Coronary artery (tissue), 2 donors: ENCODE data around the gene CRIP3.

Source experiments
- DNase-seq: peaks from one replicate; pipeline ENCODE4 v3.0.0-alpha.2; 2017; ENCODE audit warnings: low spot score
- H3K27ac ChIP-seq, 2 donors: fragments of 200-600 bp; sonication (generic); one replicate each; pipeline ENCODE4 v1.5.1; 2016 to 2019
- H3K4me3 ChIP-seq: fragments of 200-600 bp; sonication (generic); 2 replicates; pipeline ENCODE4 v1.5.1; 2016; ENCODE audit warnings: mild to moderate bottlenecking, moderate library complexity
- TF ChIP-seq, protein P1 (sequence below): fragments of 200-600 bp; sonication (generic); IDR thresholded peaks from one replicate; pipeline ENCODE4 v1.5.1; 2019; ENCODE audit warnings: antibody characterized with exemption

The CRIP3 gene

DNA sequence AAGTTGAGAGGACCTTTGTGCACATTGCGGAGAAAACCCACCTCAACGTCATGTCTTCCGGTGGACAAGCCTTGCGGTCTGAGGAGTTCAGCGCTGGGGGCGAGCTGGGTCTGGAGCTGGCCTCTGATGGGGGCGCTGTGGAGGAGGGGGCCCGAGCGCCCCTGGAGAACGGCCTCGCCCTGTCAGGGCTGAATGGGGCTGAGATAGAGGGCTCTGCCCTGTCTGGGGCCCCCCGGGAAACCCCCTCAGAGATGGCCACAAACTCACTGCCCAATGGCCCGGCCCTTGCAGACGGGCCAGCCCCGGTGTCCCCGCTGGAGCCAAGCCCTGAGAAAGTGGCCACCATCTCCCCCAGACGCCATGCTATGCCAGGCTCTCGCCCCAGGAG is 25.1 kb downstream of the CRIP3 start:
- no peak for DNase-seq
- H3K4me3 ChIP-seq = no peak overlapping the region
- TF ChIP-seq, protein P1, sequence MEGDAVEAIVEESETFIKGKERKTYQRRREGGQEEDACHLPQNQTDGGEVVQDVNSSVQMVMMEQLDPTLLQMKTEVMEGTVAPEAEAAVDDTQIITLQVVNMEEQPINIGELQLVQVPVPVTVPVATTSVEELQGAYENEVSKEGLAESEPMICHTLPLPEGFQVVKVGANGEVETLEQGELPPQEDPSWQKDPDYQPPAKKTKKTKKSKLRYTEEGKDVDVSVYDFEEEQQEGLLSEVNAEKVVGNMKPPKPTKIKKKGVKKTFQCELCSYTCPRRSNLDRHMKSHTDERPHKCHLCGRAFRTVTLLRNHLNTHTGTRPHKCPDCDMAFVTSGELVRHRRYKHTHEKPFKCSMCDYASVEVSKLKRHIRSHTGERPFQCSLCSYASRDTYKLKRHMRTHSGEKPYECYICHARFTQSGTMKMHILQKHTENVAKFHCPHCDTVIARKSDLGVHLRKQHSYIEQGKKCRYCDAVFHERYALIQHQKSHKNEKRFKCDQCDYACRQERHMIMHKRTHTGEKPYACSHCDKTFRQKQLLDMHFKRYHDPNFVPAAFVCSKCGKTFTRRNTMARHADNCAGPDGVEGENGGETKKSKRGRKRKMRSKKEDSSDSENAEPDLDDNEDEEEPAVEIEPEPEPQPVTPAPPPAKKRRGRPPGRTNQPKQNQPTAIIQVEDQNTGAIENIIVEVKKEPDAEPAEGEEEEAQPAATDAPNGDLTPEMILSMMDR = no peak
- no peak overlapping the region for H3K27ac ChIP-seq

DNA sequence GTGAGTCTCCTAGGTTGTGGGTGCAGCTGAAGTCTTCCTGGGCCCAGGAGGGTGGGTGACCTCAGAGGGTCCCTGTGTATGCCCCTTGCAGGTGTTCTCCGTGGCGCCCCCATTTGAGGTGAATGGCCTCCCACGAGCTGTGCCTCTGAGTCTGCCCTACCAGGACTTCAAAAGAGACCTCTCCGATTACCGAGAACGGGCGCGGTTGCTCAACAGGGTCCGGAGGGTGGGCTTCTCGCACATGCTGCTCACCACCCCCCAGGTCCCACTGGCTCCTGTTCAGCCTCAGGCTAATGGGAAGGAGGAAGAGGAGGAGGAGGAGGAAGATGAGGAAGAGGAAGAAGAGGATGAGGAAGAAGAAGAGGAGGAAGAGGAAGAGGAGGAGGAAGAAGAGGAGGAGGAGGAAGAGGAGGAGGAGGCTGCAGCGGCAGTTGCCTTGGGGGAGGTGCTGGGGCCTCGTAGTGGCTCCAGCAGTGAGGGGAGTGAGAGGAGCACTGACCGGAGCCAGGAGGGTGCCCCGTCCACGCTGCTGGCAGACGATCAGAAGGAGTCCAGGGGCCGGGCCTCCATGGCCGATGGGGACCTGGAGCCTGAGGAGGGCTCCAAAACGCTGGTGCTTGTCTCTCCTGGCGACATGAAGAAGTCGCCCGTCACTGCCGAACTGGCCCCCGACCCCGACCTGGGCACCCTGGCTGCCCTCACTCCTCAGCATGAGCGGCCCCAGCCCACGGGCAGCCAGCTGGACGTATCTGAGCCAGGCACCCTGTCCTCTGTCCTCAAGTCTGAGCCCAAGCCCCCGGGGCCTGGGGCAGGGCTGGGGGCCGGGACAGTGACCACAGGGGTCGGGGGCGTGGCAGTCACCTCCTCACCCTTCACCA is 25.8 kb downstream of the CRIP3 start:
- TF ChIP-seq, protein P1 = no peak

DNA sequence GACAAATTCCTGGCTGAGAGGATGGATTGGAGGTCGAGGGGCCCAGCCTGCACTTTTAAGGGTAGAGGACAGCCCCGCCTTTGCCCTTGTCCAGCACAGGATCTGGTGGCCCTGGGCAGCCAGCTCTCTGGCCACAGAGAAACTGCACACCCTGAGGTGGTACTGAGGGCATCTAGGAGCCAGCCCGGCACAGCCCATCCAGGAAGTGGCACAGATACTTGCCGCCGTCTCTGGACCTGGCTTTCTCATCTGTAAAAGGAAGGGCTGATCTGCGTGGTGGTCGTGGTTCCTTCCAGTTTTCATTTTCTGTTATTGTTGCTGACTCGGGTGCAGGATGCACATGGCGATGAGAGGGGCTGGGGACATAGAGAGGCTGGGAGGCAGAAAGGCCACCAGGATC is 26.6 kb downstream of the CRIP3 start:
- TF ChIP-seq, protein P1 = no peak
- DNase-seq = no peak
- Histone ChIP-seq H3K4me3 (no peak overlapping the region), H3K27ac (no peak overlapping the region)

More for the DNA sequence above, 25.8 kb downstream of the CRIP3 start:
- no peak overlapping the region for H3K4me3 ChIP-seq
- no peak for DNase-seq
- H3K27ac ChIP-seq = no peak overlapping the region

DNA sequence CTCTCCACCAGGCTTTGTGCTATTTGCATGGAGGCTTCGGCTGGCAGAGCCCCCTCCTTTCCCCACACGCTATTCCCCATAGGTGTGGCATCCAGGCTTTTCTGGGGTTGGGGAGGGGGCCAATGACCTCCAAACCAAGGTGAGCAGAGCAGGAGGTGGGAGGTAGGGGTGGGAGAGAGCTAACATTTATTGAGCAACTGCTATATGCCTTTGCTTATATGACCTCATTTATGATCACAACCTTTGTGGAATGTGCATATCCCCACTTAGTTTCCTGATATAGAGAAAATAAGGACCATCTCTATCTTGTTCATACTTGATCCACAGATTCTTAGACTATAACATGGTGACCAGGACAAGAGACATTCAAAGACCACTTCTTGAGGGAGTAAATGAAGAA is 28.4 kb downstream of the CRIP3 start:
- DNase-seq = no peak
- TF ChIP-seq, protein P1 = no peak
- Histone ChIP-seq H3K4me3 (no peak overlapping the region), H3K27ac (no peak overlapping the region)

DNA sequence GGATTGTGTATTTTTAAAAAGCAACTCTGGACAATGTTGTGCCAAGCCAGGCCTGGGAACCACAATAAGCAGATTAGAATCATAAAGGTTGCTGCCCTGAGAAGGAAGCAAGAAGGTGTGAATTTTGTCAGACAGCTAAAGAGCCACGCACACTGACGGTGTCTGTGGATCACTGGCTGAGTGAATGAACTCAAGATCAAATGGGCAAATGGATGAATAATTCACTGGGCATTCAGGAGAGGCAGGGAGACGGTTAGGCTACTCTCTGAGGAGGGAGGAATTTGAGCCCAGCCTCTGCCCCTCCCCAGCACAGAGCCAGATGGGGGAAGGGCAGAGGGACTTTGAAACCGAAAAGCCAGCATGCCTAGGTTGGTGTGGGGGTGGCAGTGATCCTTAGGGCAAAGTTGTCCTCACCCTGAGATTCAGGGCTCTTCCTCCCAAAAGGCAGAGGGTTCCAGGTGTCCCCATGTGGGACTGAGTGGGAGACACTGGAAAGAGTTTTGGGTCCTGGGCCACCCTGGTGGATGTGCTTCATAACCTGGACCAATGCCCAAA is 30.0 kb downstream of the CRIP3 start:
- Histone ChIP-seq H3K4me3 (no peak overlapping the region), H3K27ac (no peak overlapping the region)
- no peak for DNase-seq
- TF ChIP-seq, protein P1 = no peak

DNA sequence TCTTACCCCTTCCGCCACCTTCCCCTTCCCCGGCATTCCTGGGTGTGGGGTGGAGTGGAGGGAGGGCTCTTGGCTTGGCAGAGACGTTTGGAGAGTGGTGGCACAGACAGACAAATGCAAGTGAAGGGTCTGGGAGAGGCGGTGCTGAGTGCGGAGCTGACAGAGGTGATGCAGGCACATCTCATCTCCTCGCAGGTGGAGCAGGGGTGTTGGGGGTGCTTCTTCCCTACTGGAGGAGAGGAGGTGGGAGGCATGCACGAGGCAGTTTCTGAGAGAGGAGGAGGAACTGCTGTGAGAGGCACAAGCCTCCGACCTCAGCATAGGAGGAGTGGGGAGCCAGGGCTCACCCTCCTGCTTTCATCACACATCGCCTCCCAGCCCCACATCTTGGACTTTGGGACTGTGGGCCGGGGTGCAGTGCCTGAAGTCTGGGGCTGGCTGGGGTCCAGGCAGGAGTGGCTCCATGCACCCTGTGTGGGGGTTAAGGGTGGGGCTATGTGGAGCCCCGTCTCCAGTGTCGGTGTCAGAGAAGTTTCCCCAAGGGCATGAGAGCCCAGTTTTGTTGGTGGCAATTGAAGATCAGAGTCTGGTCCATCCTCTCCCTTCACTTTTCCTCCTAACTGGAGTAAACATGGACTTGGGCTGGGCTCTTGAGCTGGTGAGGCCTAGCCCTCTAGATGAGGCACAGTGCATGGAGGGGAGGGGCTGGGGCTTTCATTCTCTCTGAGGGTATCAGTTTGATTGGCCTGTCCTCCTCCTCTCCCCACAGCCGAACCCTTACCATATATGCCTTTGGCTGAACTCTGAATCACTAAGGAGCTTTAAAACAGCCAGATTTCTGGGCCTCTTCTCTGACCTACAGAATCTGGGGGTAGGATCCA is 30.7 kb downstream of the CRIP3 start:
- TF ChIP-seq, protein P1 = no peak
- H3K4me3 ChIP-seq = no peak overlapping the region
- H3K27ac ChIP-seq = no peak overlapping the region
- DNase-seq = no peak
